Prostate gland (tissue), 2 donors: Measurements from ENCODE around the gene CDYL. TPM values are rescaled to one million over a fixed set of nuclear protein-coding genes. Genes with fewer than 3 reads are reported as not detected.

Source experiments
- DNase-seq: peaks from one replicate; pipeline ENCODE4 v3.0.0-alpha.2; 2019; ENCODE audit warnings: low spot score
- H3K27ac ChIP-seq, 2 donors: fragments of 200-600 bp; sonication (generic); 2 replicates each; pipeline ENCODE4 v1.5.1; 2017 to 2019
- H3K27me3 ChIP-seq: fragments of 200-600 bp; sonication (generic); replicated peaks from 2 replicates; pipeline ENCODE4 v1.5.1; 2019; ENCODE audit not compliant: insufficient read depth
- H3K36me3 ChIP-seq, 2 donors: fragments of 200-600 bp; sonication (generic); 1 replicate in 1 of 2; 2 replicates in 1 of 2; pipeline versions ENCODE4 v1.5.1 to v1.8.1; 2017 to 2019
- H3K4me1 ChIP-seq: fragments of 200-600 bp; sonication (generic); replicated peaks from 2 replicates; pipeline ENCODE4 v1.5.1; 2019
- H3K4me3 ChIP-seq, 2 donors: fragments of 200-600 bp; sonication (generic); 2 replicates each; pipeline ENCODE4 v1.5.1; 2017 to 2019
- H3K9me3 ChIP-seq: fragments of 200-600 bp; sonication (generic); 2 replicates; pipeline ENCODE4 v1.5.1; 2017
- CTCF ChIP-seq, 4 experiments: fragments of 200-600 bp in 2 of 4; fragments of 450-650 bp in 2 of 4; sonication (generic) in 2 of 4; IDR thresholded peaks; 1 replicate in 3 of 4; 2 replicates in 1 of 4; pipeline ENCODE4 v1.5.1; 2016 to 2019; ENCODE audit warnings: antibody characterized with exemption in 4 of 4, mild to moderate bottlenecking in 2 of 4, moderate library complexity in 2 of 4
- POLR2A ChIP-seq: fragments of 450-650 bp; IDR thresholded peaks from one replicate; pipeline ENCODE4 v1.6.1; 2016; ENCODE audit warnings: antibody characterized with exemption, mild to moderate bottlenecking
- POLR2AphosphoS5 ChIP-seq: sonication (generic); formaldehyde crosslinking; IDR thresholded peaks from one replicate; pipeline ENCODE4 v1.6.1; 2017; ENCODE audit warnings: antibody characterized with exemption
- WGBS: methylation state at CpG from one replicate; pipeline ENCODE4 v1.1.5; 2018; 5-methylcytosine and 5-hydroxymethylcytosine counted together
- intact Hi-C: fragments of 100-400 bp; cut with DNase I; formaldehyde crosslinking; loops from one replicate; pipeline ENCODE4 v1.14.2; 2022
- total RNA-seq, 2 donors: library from RNA; depleted of rRNA; stranded (reverse); fragments of >200 nt; gene quantifications; one replicate each; pipeline ENCODE4 v1.1.0, GENCODE V29; 2016

CDYL gene
- total RNA-seq, 2 donors from 2014 or later, result 28.1 to 54.5 TPM

- TF ChIP-seq POLR2A (no peak), POLR2AphosphoS5 (no peak), CTCF (IDR thresholded peaks at IDR 0.05) (no peak)
- intact Hi-C loops, result no loop called here
- H3K27me3 ChIP-seq, result no peaks in the 10 kb centered on the region
- H3K4me3 ChIP-seq, result no peak overlapping the region
- no peak overlapping the region for H3K27ac ChIP-seq
- 85% methylated on average over 7 of the region's 7 CpGs for WGBS
- no peaks in the 10 kb centered on the region for H3K9me3 ChIP-seq
- no peak for DNase-seq
- H3K36me3 ChIP-seq, result no peaks in the 10 kb centered on the region
- no peaks in the 10 kb centered on the region for H3K4me1 ChIP-seq
Observed at GRCh38 chr6:4768815-4769214, 7.4 kb upstream of the CDYL start.

- H3K4me3 ChIP-seq, result no peak overlapping the region
- TF ChIP-seq POLR2A (no peak), POLR2AphosphoS5 (no peak), CTCF (IDR thresholded peaks at IDR 0.05) (no peak)
- H3K27me3 ChIP-seq, result no peaks in the 10 kb centered on the region
- no peak for DNase-seq
- no peaks in the 10 kb centered on the region for H3K9me3 ChIP-seq
- H3K27ac ChIP-seq, result no peak overlapping the region
- H3K4me1 ChIP-seq, result no peaks in the 10 kb centered on the region
- no peaks in the 10 kb centered on the region for H3K36me3 ChIP-seq
- intact Hi-C loops, result loop anchor here (5.0 to 10.0 kb wide), 3 partner anchors 120 to 418 kb away; partner anchors contain the start of gene RPP40
- WGBS, result 55% methylated on average over 5 of the region's 5 CpGs
Observed at GRCh38 chr6:4772750-4773149, 3.5 kb upstream of the CDYL start.

GRCh38 chr6:4773181-4773580 lies 3.0 kb upstream of the CDYL start:
- WGBS, result 30% methylated on average over 7 of the region's 7 CpGs
- Histone ChIP-seq H3K36me3 (no peaks in the 10 kb centered on the region), H3K27ac (no peak overlapping the region), H3K9me3 (no peaks in the 10 kb centered on the region), H3K27me3 (no peaks in the 10 kb centered on the region), H3K4me1 (no peaks in the 10 kb centered on the region), H3K4me3 (no peak overlapping the region)
- intact Hi-C loops, result loop anchor here (5.0 to 10.0 kb wide), 3 partner anchors 121 to 418 kb away; partner anchors contain the start of gene RPP40
- TF ChIP-seq POLR2AphosphoS5 (no peak), POLR2A (no peak), CTCF (IDR thresholded peaks at IDR 0.05) (no peak)
- no peak for DNase-seq

- no peaks in the 10 kb centered on the region for H3K36me3 ChIP-seq
- no peaks in the 10 kb centered on the region for H3K4me1 ChIP-seq
- no peak for DNase-seq
- no peak overlapping the region for H3K4me3 ChIP-seq
- H3K27me3 ChIP-seq, result no peaks in the 10 kb centered on the region
- intact Hi-C loops, result loop anchor here (5.0 to 10.0 kb wide), 3 partner anchors 122 to 419 kb away; partner anchors contain the start of gene RPP40
- TF ChIP-seq POLR2AphosphoS5, result no peak
- TF ChIP-seq POLR2A, result no peak
- TF ChIP-seq CTCF (IDR thresholded peaks at IDR 0.05), result no peak
- WGBS, result 44% methylated on average over 6 of the region's 6 CpGs
- H3K27ac ChIP-seq, result peak overlapping the region in 1 of 2 donors; percentile 62
- no peaks in the 10 kb centered on the region for H3K9me3 ChIP-seq
Observed at GRCh38 chr6:4774296-4774695, 1.9 kb upstream of the CDYL start.
